Mammary epithelial cell (primary cell): Measurements from ENCODE around the gene GATA3.

Experiments
- EZH2 ChIP-seq: IDR thresholded peaks from 2 replicates; pipeline ENCODE4 v1.6.1; 2012; ENCODE audit warnings: low read length, inconsistent platforms, borderline replicate concordance
- TF ChIP-seq, protein P1 (sequence below), 2 donors: IDR thresholded peaks in 1 of 2; conservative IDR thresholded peaks in 1 of 2; 2 replicates each; pipeline ENCODE4 v1.5.1; 2011 to 2012; ENCODE audit warnings: inconsistent platforms in 2 of 2, low read length in 2 of 2, mild to moderate bottlenecking in 2 of 2, control low read depth in 1 of 2, low read depth in 1 of 2; ENCODE audit not compliant: insufficient read depth in 1 of 2; ENCODE audit errors: extremely low read depth in 1 of 2

DNA sequence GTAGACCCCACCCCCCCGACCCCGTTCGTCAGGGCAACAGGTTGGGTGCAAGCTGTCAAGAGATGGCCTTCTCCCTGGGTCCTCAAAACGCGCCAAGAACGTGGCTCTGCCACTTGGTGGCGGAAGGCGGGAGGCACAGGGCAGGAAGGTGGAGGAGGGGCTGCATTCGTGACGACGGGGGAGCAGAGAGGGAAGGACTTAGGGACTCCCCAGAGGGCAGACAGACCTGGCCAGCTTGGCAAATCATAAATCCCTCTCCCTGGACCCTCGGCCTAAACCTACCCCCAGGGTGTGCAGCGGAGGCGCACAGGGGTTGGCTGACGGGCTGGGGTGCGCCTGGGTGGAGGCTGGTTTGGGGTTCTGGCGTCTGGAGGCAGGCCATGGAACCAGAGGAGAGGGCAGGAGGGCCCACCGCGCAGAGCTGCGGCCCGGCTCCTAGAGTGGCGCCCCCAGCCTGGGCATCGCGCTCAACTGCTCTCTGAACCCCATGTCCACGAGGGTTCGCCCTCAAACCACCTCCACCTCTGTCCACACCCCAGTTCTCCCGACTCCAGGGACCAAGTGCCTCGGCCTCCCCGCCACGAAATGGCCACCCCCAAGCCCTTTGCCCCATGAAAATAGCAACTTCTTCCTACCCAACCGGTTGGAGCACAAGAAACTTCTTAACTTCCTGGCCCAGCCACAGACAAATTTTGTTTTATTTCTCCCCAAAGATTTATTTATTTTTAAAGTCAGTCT is 10.8 kb upstream of the GATA3 start:
- TF ChIP-seq, protein P1, sequence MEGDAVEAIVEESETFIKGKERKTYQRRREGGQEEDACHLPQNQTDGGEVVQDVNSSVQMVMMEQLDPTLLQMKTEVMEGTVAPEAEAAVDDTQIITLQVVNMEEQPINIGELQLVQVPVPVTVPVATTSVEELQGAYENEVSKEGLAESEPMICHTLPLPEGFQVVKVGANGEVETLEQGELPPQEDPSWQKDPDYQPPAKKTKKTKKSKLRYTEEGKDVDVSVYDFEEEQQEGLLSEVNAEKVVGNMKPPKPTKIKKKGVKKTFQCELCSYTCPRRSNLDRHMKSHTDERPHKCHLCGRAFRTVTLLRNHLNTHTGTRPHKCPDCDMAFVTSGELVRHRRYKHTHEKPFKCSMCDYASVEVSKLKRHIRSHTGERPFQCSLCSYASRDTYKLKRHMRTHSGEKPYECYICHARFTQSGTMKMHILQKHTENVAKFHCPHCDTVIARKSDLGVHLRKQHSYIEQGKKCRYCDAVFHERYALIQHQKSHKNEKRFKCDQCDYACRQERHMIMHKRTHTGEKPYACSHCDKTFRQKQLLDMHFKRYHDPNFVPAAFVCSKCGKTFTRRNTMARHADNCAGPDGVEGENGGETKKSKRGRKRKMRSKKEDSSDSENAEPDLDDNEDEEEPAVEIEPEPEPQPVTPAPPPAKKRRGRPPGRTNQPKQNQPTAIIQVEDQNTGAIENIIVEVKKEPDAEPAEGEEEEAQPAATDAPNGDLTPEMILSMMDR (conservative IDR thresholded peaks at IDR 0.05 in 1 of 2, IDR thresholded peaks at IDR 0.05 in 1 of 2; ENCODE audit: extremely low read depth in 1 of 2, insufficient read depth in 1 of 2, low read depth in 1 of 2, low read length in 2 of 2) = no peak
- TF ChIP-seq EZH2 = no peak
